Omental fat pad (tissue), 4 donors: ENCODE results near the gene C1QL1. TPM values are rescaled to one million over a fixed set of nuclear protein-coding genes. Genes with fewer than 3 reads are reported as not detected.

Experiments
- ATAC-seq: fragments of 150-250 bp; one replicate; pipeline ENCODE4 v1.9.1; 2016; ENCODE audit warnings: mild to moderate bottlenecking, moderate library complexity; ENCODE audit not compliant: low FRiP score
- DNase-seq: peaks from one replicate; pipeline ENCODE4 v3.0.0-alpha.2; 2019; ENCODE audit warnings: low spot score
- CTCF ChIP-seq, 3 donors: fragments of 450-650 bp; IDR thresholded peaks; one replicate each; pipeline ENCODE4 v1.5.1; 2016 to 2017; ENCODE audit warnings: antibody characterized with exemption in 3 of 3, mild to moderate bottlenecking in 3 of 3, moderate library complexity in 2 of 3
- total RNA-seq, 4 donors: library from RNA; depleted of rRNA; stranded (reverse); fragments of >200 nt; gene quantifications; one replicate each; pipeline ENCODE4 v1.1.0, GENCODE V29; 2016

Gene C1QL1
- total RNA-seq, 4 donors from 2014 or later, result 9.2 to 24.2 (median 10.4) TPM; not detected in 1

GRCh38 chr17:44979426-44979995 lies 11.4 kb upstream of the C1QL1 start:
- TF ChIP-seq CTCF (IDR thresholded peaks at IDR 0.05), result no peak
- DNase-seq, result no peak
- no peak for ATAC-seq

- DNase-seq, result no peak
- ATAC-seq, result no peak
- no peak for TF ChIP-seq CTCF (IDR thresholded peaks at IDR 0.05)
These were observed 10.7 kb upstream of the C1QL1 start for GRCh38 chr17:44978807-44979206.

- DNase-seq (no peak), ATAC-seq (no peak)
- no peak for TF ChIP-seq CTCF (IDR thresholded peaks at IDR 0.05)
These were observed 9.9 kb upstream of the C1QL1 start for GRCh38 chr17:44977814-44978550.

GRCh38 chr17:44977065-44977464 lies 9.0 kb upstream of the C1QL1 start:
- DNase-seq (no peak), ATAC-seq (no peak)
- no peak for TF ChIP-seq CTCF (IDR thresholded peaks at IDR 0.05)

- TF ChIP-seq CTCF (IDR thresholded peaks at IDR 0.05), result no peak
- DNase-seq, result no peak
- no peak for ATAC-seq
These were observed 8.1 kb upstream of the C1QL1 start for GRCh38 chr17:44976206-44976605.

GRCh38 chr17:44972953-44973352 lies 4.8 kb upstream of the C1QL1 start:
- ATAC-seq, result peak; percentile 19
- no peak for TF ChIP-seq CTCF (IDR thresholded peaks at IDR 0.05)
- DNase-seq, result no peak
